Aorta (tissue), 5 donors: ENCODE data around the gene ERVW-1. TPM values are rescaled to one million over a fixed set of nuclear protein-coding genes. Genes with fewer than 3 reads are reported as not detected.
"Not testable (repeated sequence)": the region's sequence is repeated elsewhere in the genome, so short reads cannot be mapped to it uniquely, and the experiment has no call there.

Experiments used
- ATAC-seq: fragments of 200-7000 bp; cut with Tn5 transposase; one replicate; pipeline ENCODE4 v1.9.1; 2022; ENCODE audit warnings: moderate library complexity; ENCODE audit not compliant: low FRiP score
- DNase-seq, 2 donors: peaks; one replicate each; pipeline ENCODE4 v3.0.0-alpha.2; 2020
- H3K27ac ChIP-seq, 2 donors: one replicate each; pipeline ENCODE4 v1.5.1; 2013; ENCODE audit warnings: low read length in 2 of 2, mild to moderate bottlenecking in 2 of 2, moderate library complexity in 2 of 2, control low read depth in 1 of 2, inconsistent platforms in 1 of 2, low read depth in 1 of 2
- H3K27me3 ChIP-seq, 2 donors: one replicate each; pipeline ENCODE4 v1.6.1; 2013; ENCODE audit warnings: control low read depth in 1 of 2, low read length in 1 of 2, mild to moderate bottlenecking in 1 of 2, moderate library complexity in 1 of 2; ENCODE audit not compliant: insufficient read depth in 2 of 2, control insufficient read depth in 1 of 2
- H3K36me3 ChIP-seq, 2 donors: one replicate each; pipeline ENCODE4 v1.6.1; 2013; ENCODE audit warnings: control low read depth in 1 of 2, low read length in 1 of 2, mild to moderate bottlenecking in 1 of 2; ENCODE audit not compliant: insufficient read depth in 2 of 2, control insufficient read depth in 1 of 2
- H3K4me1 ChIP-seq, 2 donors: one replicate each; pipeline ENCODE4 v1.6.1; 2013; ENCODE audit warnings: low read length in 2 of 2, control low read depth in 1 of 2, mild to moderate bottlenecking in 1 of 2, moderate library complexity in 1 of 2; ENCODE audit not compliant: insufficient read depth in 2 of 2, control insufficient read depth in 1 of 2
- H3K4me3 ChIP-seq, 2 donors: one replicate each; pipeline ENCODE4 v1.5.1; 2013; ENCODE audit warnings: low read length in 2 of 2, control low read depth in 1 of 2, mild to moderate bottlenecking in 1 of 2
- H3K9me3 ChIP-seq: one replicate; pipeline ENCODE4 v1.6.1; 2013; ENCODE audit warnings: mild to moderate bottlenecking, low read length; ENCODE audit not compliant: control insufficient read depth
- WGBS, 2 donors: extraction: QIAGEN DNeasy Blood & Tissue Kit; methylation state at CpG; one replicate each; pipeline ENCODE4 v1.1.7; 2013; 5-methylcytosine and 5-hydroxymethylcytosine counted together
- intact Hi-C, 2 donors: fragments of 100-400 bp; cut with DNase I; formaldehyde crosslinking; loops; one replicate each; pipeline versions ENCODE4 v1.14.2 to v1.15.0; 2022
- polyA plus RNA-seq, 2 donors: library from polyadenylated mRNA; stranded (reverse); fragments of 200-250 nt; gene quantifications; one replicate each; pipeline ENCODE4 v1.2.3, GENCODE V29; 2013
- total RNA-seq, 2 donors: library from RNA; stranded (reverse); fragmentation: NEBNext Ultra II Directional; extraction: Animal tissue kit (Norgen Biotek cat#: 25700); gene quantifications; one replicate each; pipeline ENCODE4 v1.2.1, GENCODE V29; 2021
- donor health status: healthy with polysubstance abuse.
- donor health status: Bipolar disorder and iron deficiency.
- donor health status: DM: no; HTN: no; CAD: no.
- donor health status: DM: no; HTN: no; CAD: no.
- donor health status: DM: yes; HTN: yes; CAD: no.

The ERVW-1 gene
- total and polyA plus RNA-seq, 4 donors = not detected

GRCh38 chr7:92498557-92498956, 20.8 kb upstream of the ERVW-1 start:
- Histone ChIP-seq H3K9me3 (no peaks in the 10 kb centered on the region), H3K36me3 (peaks cover 3 to 4% of the 10 kb centered on the region in 2 donors), H3K4me3 (no peak overlapping the region), H3K4me1 (no peaks in the 10 kb centered on the region), H3K27me3 (no peaks in the 10 kb centered on the region), H3K27ac (no peak overlapping the region)
- ATAC-seq = no peak
- intact Hi-C loops = no loop called here
- 84 to 92% methylated on average over 2 of the region's 2 CpGs for WGBS, 2 donors
- DNase-seq = no peak

DNA sequence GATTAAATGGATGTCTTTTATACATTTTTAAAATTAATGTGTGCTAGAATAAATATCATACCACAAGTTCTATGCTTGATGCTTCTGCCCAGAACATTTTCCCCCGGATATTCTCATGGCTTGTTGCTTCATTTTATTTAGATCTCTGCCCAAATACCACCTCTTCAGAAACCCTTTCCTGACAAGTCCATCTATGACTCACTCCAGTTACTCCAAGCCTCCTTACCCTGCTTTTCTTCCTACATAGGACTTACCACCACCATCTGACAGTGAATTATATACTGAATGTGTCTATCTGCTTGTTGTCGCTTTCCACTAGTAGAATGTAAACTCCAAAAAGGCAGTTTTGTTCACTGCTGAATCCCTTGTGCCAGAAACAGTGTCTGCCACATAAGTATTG, 19.1 kb upstream of the ERVW-1 start:
- ATAC-seq = no peak
- Histone ChIP-seq H3K27ac (no peak overlapping the region), H3K9me3 (no peaks in the 10 kb centered on the region), H3K4me1 (no peaks in the 10 kb centered on the region), H3K4me3 (no peak overlapping the region), H3K36me3 (peaks cover 5 to 7% of the 10 kb centered on the region in 2 donors), H3K27me3 (no peaks in the 10 kb centered on the region)
- DNase-seq = no peak
- intact Hi-C loops = no loop called here
- whole genome bisulfite sequencing, 2 donors = 74 to 78% methylated on average over 2 of the region's 2 CpGs

DNA sequence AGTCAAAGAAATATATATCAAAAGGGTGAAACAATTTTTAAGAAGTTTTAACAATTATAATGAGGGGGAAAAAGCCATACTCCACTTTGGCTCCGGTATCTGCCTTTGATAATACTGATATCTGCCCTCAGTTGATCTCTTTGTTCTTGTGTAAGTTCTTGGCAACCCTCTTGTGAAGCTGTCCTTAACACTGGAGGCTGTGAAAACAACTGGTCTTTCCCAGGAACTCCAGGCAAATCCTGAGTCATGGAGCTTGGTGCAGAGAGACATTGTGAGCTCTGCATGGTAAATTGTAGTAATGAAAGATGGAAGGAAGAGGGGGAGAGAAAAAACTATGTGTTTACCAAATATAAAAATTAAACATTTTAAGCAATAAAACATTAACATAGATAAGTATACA, 11.9 kb upstream of the ERVW-1 start:
- no peak overlapping the region for H3K27ac ChIP-seq
- 73 to 86% methylated on average over 1 of the region's 1 CpG for WGBS, 2 donors

GRCh38 chr7:92487804-92488203, 10.1 kb upstream of the ERVW-1 start:
- no peaks in the 10 kb centered on the region for H3K9me3 ChIP-seq
- H3K36me3 ChIP-seq = peaks cover 2 to 6% of the 10 kb centered on the region in 2 donors
- no peak for DNase-seq

More for the DNA sequence above, 11.9 kb upstream of the ERVW-1 start:
- no peaks in the 10 kb centered on the region for H3K4me1 ChIP-seq
- intact Hi-C loops = no loop called here
- H3K9me3 ChIP-seq = no peaks in the 10 kb centered on the region
- no peak for DNase-seq
- H3K27me3 ChIP-seq = no peaks in the 10 kb centered on the region
- no peak overlapping the region for H3K4me3 ChIP-seq
- peaks cover 4 to 9% of the 10 kb centered on the region in 2 donors for H3K36me3 ChIP-seq
- ATAC-seq = no peak

DNA sequence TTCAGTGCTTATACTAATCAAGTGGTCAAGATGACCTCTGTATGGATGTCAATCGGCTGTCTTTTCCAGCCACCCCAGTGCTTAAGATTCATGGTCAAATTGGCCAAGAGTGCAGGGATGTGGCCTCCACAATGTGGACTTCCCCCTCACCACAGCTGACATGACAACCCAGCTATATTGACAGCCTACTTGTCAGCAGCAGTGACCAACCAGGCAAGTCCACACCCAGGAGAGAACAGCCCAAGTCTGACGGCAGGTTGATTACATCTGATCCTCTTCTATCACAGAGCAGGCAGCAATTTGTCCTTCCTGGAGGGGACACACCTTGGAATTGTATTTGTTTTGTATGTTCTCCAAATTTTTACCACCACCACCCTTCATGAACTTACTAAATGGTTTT, 8.2 kb upstream of the ERVW-1 start:
- DNase-seq (no peak), ATAC-seq (no peak)
- H3K9me3 ChIP-seq = no peaks in the 10 kb centered on the region
- no peak overlapping the region for H3K4me3 ChIP-seq
- no peaks in the 10 kb centered on the region for H3K4me1 ChIP-seq
- intact Hi-C loops = no loop called here
- WGBS, 2 donors = 88 to 89% methylated on average over 2 of the region's 2 CpGs
- H3K36me3 ChIP-seq = peaks cover 1 to 2% of the 10 kb centered on the region in 2 donors
- H3K27ac ChIP-seq = no peak overlapping the region
- H3K27me3 ChIP-seq = no peaks in the 10 kb centered on the region

More at GRCh38 chr7:92487804-92488203, 10.1 kb upstream of the ERVW-1 start:
- Histone ChIP-seq H3K27me3 (no peaks in the 10 kb centered on the region), H3K4me1 (no peaks in the 10 kb centered on the region), H3K27ac (no peak overlapping the region), H3K4me3 (no peak overlapping the region)
- ATAC-seq = no peak
- intact Hi-C loops = no loop called here

DNA sequence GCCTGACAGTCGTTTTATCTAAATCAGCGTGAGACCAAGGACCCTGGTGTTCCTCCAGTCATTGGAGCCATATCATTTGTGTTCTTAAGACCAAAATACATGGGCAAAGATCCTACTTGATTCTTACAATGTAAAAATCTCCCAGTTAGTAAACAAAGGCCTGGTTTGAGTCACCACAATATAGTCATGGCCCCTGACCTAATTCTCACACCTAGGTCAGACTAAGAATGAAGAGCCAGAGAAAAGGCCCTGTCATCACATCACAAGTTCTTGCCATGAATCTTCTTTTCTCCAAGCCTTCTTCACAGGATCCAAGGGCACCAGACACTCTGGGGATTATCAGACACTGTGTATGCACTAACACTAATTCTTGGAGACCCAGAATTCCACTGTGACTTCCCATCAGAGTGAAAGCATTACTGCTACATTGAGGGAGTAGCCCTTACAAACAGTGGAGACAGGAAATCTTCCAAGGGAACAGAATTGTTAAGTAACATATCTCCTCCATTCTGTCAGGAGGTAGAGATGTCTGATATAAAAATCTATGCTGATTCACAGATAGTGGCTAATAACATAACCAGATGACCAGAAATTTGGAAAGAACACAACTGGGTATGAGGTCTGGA, 7.6 kb upstream of the ERVW-1 start:
- Histone ChIP-seq H3K36me3 (peaks cover 0 to 1% of the 10 kb centered on the region in 2 donors), H3K27me3 (no peaks in the 10 kb centered on the region), H3K27ac (no peak overlapping the region), H3K4me1 (no peaks in the 10 kb centered on the region), H3K9me3 (no peaks in the 10 kb centered on the region), H3K4me3 (no peak overlapping the region)
- 92 to 93% methylated on average over 2 of the region's 2 CpGs for WGBS, 2 donors
- intact Hi-C loops = no loop called here
- ATAC-seq = no peak
- no peak for DNase-seq

DNA sequence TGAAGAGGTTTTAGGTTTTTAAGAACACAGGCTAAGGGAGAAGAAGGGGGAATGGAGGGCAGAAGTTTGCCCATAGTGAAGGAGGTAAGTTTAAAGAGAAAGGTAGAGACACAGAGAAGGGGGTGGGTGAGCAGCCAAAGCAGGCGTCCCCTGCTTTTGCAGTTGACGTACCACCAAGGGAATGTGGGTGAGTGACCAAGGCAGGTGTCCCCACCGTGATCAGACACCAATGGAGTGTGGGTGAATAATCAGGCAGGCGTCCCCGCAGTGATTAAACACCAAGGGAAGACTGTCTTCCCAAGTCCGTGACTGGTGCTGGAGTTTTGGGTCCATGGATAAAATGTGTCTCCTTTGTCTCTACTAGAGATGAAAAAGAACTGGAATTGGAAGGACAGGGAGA, 6.5 kb upstream of the ERVW-1 start:
- ATAC-seq, H3K9me3 ChIP-seq, intact Hi-C loops, H3K27ac ChIP-seq, H3K27me3 ChIP-seq, H3K4me1 ChIP-seq, DNase-seq, H3K4me3 ChIP-seq, H3K36me3 ChIP-seq: not testable (repeated sequence)
- WGBS, 2 donors = 90 to 94% methylated on average over 6 of the region's 6 CpGs

DNA sequence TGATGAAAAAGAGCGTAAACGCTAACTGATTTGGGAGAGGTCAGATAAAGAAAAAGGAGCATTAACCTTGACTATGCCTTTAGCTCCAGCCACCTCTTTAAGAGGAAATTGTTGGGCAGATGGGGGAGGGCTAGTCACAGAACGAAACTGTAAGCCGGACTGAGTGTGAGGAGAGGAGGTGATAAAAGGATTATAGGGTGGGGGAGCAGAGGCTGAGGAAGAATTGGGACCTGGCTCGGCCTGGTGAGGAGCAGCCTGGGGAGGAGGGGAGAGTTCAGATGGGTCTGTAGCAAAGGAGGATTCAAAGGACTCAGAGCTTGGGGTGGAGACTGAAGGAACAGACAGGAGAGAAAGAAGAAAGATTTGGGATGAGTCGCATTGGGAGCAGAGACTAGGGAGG, 5.9 kb upstream of the ERVW-1 start:
- H3K9me3 ChIP-seq, H3K4me3 ChIP-seq, ATAC-seq, DNase-seq, H3K36me3 ChIP-seq, H3K27me3 ChIP-seq, H3K4me1 ChIP-seq, intact Hi-C loops, H3K27ac ChIP-seq: not testable (repeated sequence)
- 77 to 78% methylated on average over 6 of the region's 6 CpGs for WGBS, 2 donors

- H3K9me3 ChIP-seq, DNase-seq, H3K4me1 ChIP-seq, H3K27ac ChIP-seq, ATAC-seq, intact Hi-C loops, H3K4me3 ChIP-seq, H3K36me3 ChIP-seq, H3K27me3 ChIP-seq: not testable (repeated sequence)
- WGBS, 2 donors = 93 to 96% methylated on average over 4 of the region's 4 CpGs
Observed at GRCh38 chr7:92479146-92479545, 1.4 kb upstream of the ERVW-1 start.
